NT2/D1 (cell line): ENCODE data around the gene GPR33.

Source experiments
- SUZ12 ChIP-seq: IDR thresholded peaks from 2 replicates; pipeline ENCODE4 v1.6.1; 2011; ENCODE audit not compliant: insufficient read length, insufficient read depth; ENCODE audit errors: extremely low read depth
- YY1 ChIP-seq: IDR thresholded peaks from 2 replicates; pipeline ENCODE4 v1.6.1; 2011; ENCODE audit not compliant: insufficient read length, insufficient read depth
- ZNF274 ChIP-seq: IDR thresholded peaks from 2 replicates; pipeline ENCODE4 v1.6.1; 2011; ENCODE audit warnings: mild to moderate bottlenecking, low read depth, low read length

DNA sequence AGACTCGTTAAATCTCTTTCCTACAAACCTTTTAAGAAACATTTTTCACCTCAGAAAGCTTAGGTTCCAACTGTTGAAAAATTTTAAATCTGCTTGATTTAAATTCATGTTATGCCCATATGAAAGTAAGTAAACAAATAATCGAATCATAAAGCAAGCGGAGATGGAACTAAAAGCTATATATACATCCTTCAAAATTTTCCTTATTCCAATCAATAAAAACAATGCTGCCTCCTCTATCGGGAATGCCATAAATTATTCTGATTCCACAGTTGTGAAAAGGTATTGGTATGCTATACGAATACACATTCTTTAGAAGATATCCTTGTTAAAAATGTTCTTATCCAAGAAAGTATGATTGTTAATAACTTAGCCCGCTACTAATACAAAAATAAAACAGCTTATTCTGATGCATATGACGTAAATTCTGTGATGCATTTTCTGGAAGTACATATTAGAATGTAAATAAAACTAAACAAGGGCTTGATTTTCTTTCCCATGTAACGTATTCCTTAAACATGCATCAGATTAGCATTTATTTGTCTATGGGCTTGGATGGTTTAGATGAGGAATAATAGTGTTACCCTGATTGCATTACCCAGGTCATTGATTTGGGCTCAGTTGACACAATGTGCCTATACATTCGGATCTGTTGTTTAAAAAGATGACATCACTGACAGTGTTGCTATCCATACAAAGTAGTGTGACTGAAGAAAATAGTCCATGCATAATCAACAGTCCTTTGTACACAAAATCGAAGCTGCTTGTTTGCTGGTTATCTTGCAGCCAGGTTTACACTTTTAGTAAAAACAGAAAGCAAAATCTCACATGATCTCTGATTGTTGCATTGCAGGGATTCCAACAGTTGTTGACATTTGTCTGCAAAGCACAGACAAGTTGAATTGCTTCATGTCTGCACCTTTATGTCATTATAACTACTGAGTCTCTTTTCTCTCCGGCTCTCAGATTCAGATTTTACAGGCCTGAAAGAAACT lies 29.9 kb downstream of the GPR33 start:
- TF ChIP-seq YY1, result no peak
- no peak for TF ChIP-seq ZNF274
- no peak for TF ChIP-seq SUZ12
